Thyroid gland (tissue), 4 donors: ENCODE measurements around the gene TMEM138.

ENCODE experiments used
- CTCF ChIP-seq, 6 experiments: fragments of 200-600 bp in 3 of 6; fragments of 450-650 bp in 3 of 6; sonication (generic) in 3 of 6; IDR thresholded peaks; one replicate each; pipeline ENCODE4 v1.5.1; 2016 to 2019; ENCODE audit warnings: antibody characterized with exemption in 6 of 6, mild to moderate bottlenecking in 2 of 6, inconsistent platforms in 1 of 6, moderate library complexity in 1 of 6
- POLR2A ChIP-seq, 2 donors: fragments of 450-650 bp; IDR thresholded peaks; one replicate each; pipeline ENCODE4 v1.6.1; 2017; ENCODE audit warnings: antibody characterized with exemption in 2 of 2, mild to moderate bottlenecking in 2 of 2, moderate library complexity in 1 of 2

GRCh38 chr11:61392981-61393595, 30.9 kb downstream of the TMEM138 start:
- TF ChIP-seq CTCF (IDR thresholded peaks at IDR 0.05): no peak
- TF ChIP-seq POLR2A (IDR thresholded peaks at IDR 0.05): no peak
